H1 (cell line): ENCODE data around the gene L3MBTL4. TPM values are rescaled to one million over a fixed set of nuclear protein-coding genes. Genes with fewer than 3 reads are reported as not detected.

ENCODE experiments used
- CTCF ChIA-PET: fragments of 300-600 bp; sonication (Branson Sonifier 250); formaldehyde crosslinking; loops from one replicate; lab custom pipeline; 2021; ENCODE audit not compliant: partially characterized antibody; lab: Charles Lee
- POLR2A ChIA-PET: fragments of 300-600 bp; sonication (Branson Sonifier 250); formaldehyde crosslinking; loops from one replicate; lab custom pipeline; 2021; ENCODE audit warnings: inconsistent platforms; ENCODE audit not compliant: partially characterized antibody; lab: Charles Lee
- DNase-seq, 2 experiments: peaks; one replicate each; pipeline versions ENCODE4 v3.0.0 to v3.0.0-alpha.2; 2010 to 2022; ENCODE audit warnings: low spot score in 2 of 2, low read depth in 1 of 2, mixed read lengths in 1 of 2
- FAIRE-seq: peaks from 2 replicates; lab custom pipeline; 2011; peaks lifted over from hg19 to GRCh38; lab: Jason Lieb, UNC
- H2AFZ ChIP-seq: 2 replicates; pipeline ENCODE4 v1.8.1; 2012; ENCODE audit warnings: low read length, inconsistent platforms
- H2AK5ac ChIP-seq: 2 replicates; pipeline ENCODE4 v1.6.1; 2013; ENCODE audit warnings: low read depth, low read length
- H2BK120ac ChIP-seq: replicated peaks from 2 replicates; pipeline ENCODE3; 2013; ENCODE audit warnings: low read depth, low read length, inconsistent platforms
- H2BK12ac ChIP-seq: 2 replicates; pipeline ENCODE4 v1.6.1; 2013; ENCODE audit warnings: low read depth, low read length
- H2BK15ac ChIP-seq: 2 replicates; pipeline ENCODE4 v1.6.1; 2013; ENCODE audit warnings: low read length
- H2BK20ac ChIP-seq: 2 replicates; pipeline ENCODE4 v1.6.1; 2013; ENCODE audit warnings: low read length
- H2BK5ac ChIP-seq: 2 replicates; pipeline ENCODE4 v1.6.1; 2013; ENCODE audit warnings: low read depth, low read length
- H3K14ac ChIP-seq: 2 replicates; pipeline ENCODE4 v1.6.1; 2013; ENCODE audit warnings: inconsistent platforms; ENCODE audit not compliant: insufficient read length
- H3K18ac ChIP-seq: 2 replicates; pipeline ENCODE4 v1.6.1; 2013; ENCODE audit warnings: low read length; ENCODE audit errors: extremely low read depth
- H3K23ac ChIP-seq: 2 replicates; pipeline ENCODE4 v1.6.1; 2013; ENCODE audit warnings: inconsistent platforms; ENCODE audit not compliant: insufficient read length
- H3K23me2 ChIP-seq: 2 replicates; pipeline ENCODE4 v1.6.1; 2013; ENCODE audit warnings: low read depth, low read length
- H3K27ac ChIP-seq: 2 replicates; pipeline ENCODE4 v1.6.1; 2011; ENCODE audit warnings: low read depth, low read length, inconsistent platforms
- H3K27me3 ChIP-seq, 4 experiments: replicated peaks in 1 of 4; 1 replicate in 1 of 4; 2 replicates in 3 of 4; pipeline versions ENCODE4 v1.6.1 to v1.8.1; 2011 to 2013; ENCODE audit warnings: low read length in 3 of 4, mild to moderate bottlenecking in 3 of 4, inconsistent platforms in 2 of 4, mixed read lengths in 2 of 4, moderate library complexity in 1 of 4; ENCODE audit not compliant: control insufficient read depth in 3 of 4, insufficient read depth in 3 of 4; ENCODE audit errors: extremely low read depth in 1 of 4
- H3K36me3 ChIP-seq, 4 experiments: 2 replicates each; pipeline versions ENCODE4 v1.6.1 to v1.8.1; 2011 to 2013; ENCODE audit warnings: mild to moderate bottlenecking in 4 of 4, low read length in 3 of 4, moderate library complexity in 2 of 4, control low read depth in 1 of 4, inconsistent platforms in 1 of 4; ENCODE audit not compliant: insufficient read depth in 4 of 4, control insufficient read depth in 2 of 4
- H3K4ac ChIP-seq: replicated peaks from 2 replicates; pipeline ENCODE3; 2013; ENCODE audit warnings: low read length, low read depth, mixed read lengths, inconsistent platforms; ENCODE audit not compliant: insufficient read length
- H3K4me1 ChIP-seq, 4 experiments: replicated peaks in 1 of 4; 1 replicate in 1 of 4; 2 replicates in 3 of 4; pipeline versions ENCODE4 v1.6.1 to v1.8.1; 2011 to 2013; ENCODE audit warnings: low read length in 3 of 4, inconsistent platforms in 2 of 4, mixed read lengths in 1 of 4; ENCODE audit not compliant: insufficient read depth in 4 of 4, control insufficient read depth in 3 of 4
- H3K4me2 ChIP-seq, 2 experiments: 2 replicates each; pipeline versions ENCODE4 v1.6.1 to v1.8.1; 2011 to 2013; ENCODE audit warnings: low read depth in 2 of 2, low read length in 2 of 2, control low read depth in 1 of 2, inconsistent platforms in 1 of 2, mild to moderate bottlenecking in 1 of 2; ENCODE audit not compliant: insufficient read depth in 1 of 2
- H3K4me3 ChIP-seq, 4 experiments: fragments of 200-600, 300-600 bp in 1 of 4; sonication (generic), shearing (Covaris generic), sonication (Bioruptor Twin) in 1 of 4; 2 replicates each; pipeline versions ENCODE4 v1.5.1 to v1.8.1; 2011 to 2016; ENCODE audit warnings: low read length in 4 of 4, low read depth in 3 of 4, control low read depth in 2 of 4, inconsistent platforms in 2 of 4, mild to moderate bottlenecking in 2 of 4, mixed read lengths in 1 of 4, moderate library complexity in 1 of 4; ENCODE audit not compliant: insufficient read depth in 2 of 4; ENCODE audit errors: extremely low read depth in 1 of 4
- H3K56ac ChIP-seq: replicated peaks from 2 replicates; pipeline ENCODE3; 2013; ENCODE audit warnings: low read depth, mild to moderate bottlenecking, mixed read lengths, low read length, inconsistent platforms; ENCODE audit not compliant: insufficient read length
- H3K79me1 ChIP-seq: 2 replicates; pipeline ENCODE4 v1.6.1; 2013; ENCODE audit warnings: low read depth, low read length, control low read depth
- H3K79me2 ChIP-seq, 2 experiments: 2 replicates each; pipeline versions ENCODE4 v1.6.1 to v1.8.1; 2012 to 2013; ENCODE audit warnings: low read length in 2 of 2, mild to moderate bottlenecking in 2 of 2, inconsistent platforms in 1 of 2; ENCODE audit not compliant: insufficient read depth in 2 of 2, control insufficient read depth in 1 of 2
- H3K9ac ChIP-seq, 4 experiments: replicated peaks in 1 of 4; 1 replicate in 1 of 4; 2 replicates in 3 of 4; pipeline versions ENCODE4 v1.6.1 to v1.8.1; 2011 to 2013; ENCODE audit warnings: low read depth in 3 of 4, low read length in 3 of 4, control low read depth in 2 of 4, mild to moderate bottlenecking in 2 of 4, moderate library complexity in 2 of 4, inconsistent platforms in 1 of 4; ENCODE audit errors: extremely low read depth in 1 of 4
- H3K9me3 ChIP-seq, 2 experiments: 2 replicates each; pipeline versions ENCODE4 v1.6.1 to v1.8.1; 2012 to 2013; ENCODE audit warnings: mild to moderate bottlenecking in 2 of 2, moderate library complexity in 2 of 2, control low read depth in 1 of 2, inconsistent platforms in 1 of 2, low read depth in 1 of 2, low read length in 1 of 2, mixed read lengths in 1 of 2; ENCODE audit not compliant: insufficient read depth in 2 of 2
- H4K20me1 ChIP-seq, 2 experiments: replicated peaks in 1 of 2; 2 replicates each; pipeline versions ENCODE3 to v1.8.1; 2011 to 2013; ENCODE audit warnings: inconsistent platforms in 2 of 2, low read length in 2 of 2, mild to moderate bottlenecking in 1 of 2; ENCODE audit not compliant: insufficient read depth in 2 of 2, control insufficient read depth in 1 of 2
- H4K5ac ChIP-seq: 2 replicates; pipeline ENCODE4 v1.6.1; 2013; ENCODE audit warnings: low read length, low read depth, mixed read lengths, inconsistent platforms; ENCODE audit not compliant: insufficient read length
- H4K8ac ChIP-seq: 2 replicates; pipeline ENCODE4 v1.8.0; 2013; ENCODE audit warnings: mild to moderate bottlenecking, moderate library complexity, low read length, inconsistent platforms; ENCODE audit not compliant: insufficient read depth; ENCODE audit errors: extremely low read depth
- H4K91ac ChIP-seq: replicated peaks from 2 replicates; pipeline ENCODE3; 2013; ENCODE audit warnings: low read length, mixed read lengths, inconsistent platforms; ENCODE audit not compliant: insufficient read length
- ATF3 ChIP-seq: IDR thresholded peaks from 2 replicates; pipeline ENCODE4 v1.6.1; 2011; ENCODE audit warnings: low read depth, mild to moderate bottlenecking, low read length; ENCODE audit not compliant: insufficient read depth
- CTCF ChIP-seq, 3 experiments: IDR thresholded peaks; 1 replicate in 2 of 3; 2 replicates in 1 of 3; pipeline versions ENCODE4 v1.5.1 to v1.6.1; 2011; ENCODE audit warnings: low read length in 3 of 3, mild to moderate bottlenecking in 3 of 3, inconsistent platforms in 2 of 3, low read depth in 1 of 3, moderate library complexity in 1 of 3; ENCODE audit not compliant: insufficient read depth in 1 of 3; ENCODE audit errors: control extremely low read depth in 1 of 3
- FOSL1 ChIP-seq: IDR thresholded peaks from 2 replicates; pipeline ENCODE4 v1.6.1; 2011; ENCODE audit warnings: mild to moderate bottlenecking, low read depth, low read length, moderate library complexity; ENCODE audit not compliant: insufficient read depth
- GTF2F1 ChIP-seq: IDR thresholded peaks from 2 replicates; pipeline ENCODE4 v1.6.1; 2012; ENCODE audit warnings: low read depth, low read length, improper control_type of control experiment, borderline replicate concordance
- NANOG ChIP-seq: IDR thresholded peaks from 2 replicates; pipeline ENCODE4 v1.6.1; 2011; ENCODE audit warnings: low read length, low read depth, mild to moderate bottlenecking, inconsistent platforms; ENCODE audit not compliant: insufficient read depth, poor library complexity, severe bottlenecking
- POLR2A ChIP-seq, 2 experiments: IDR thresholded peaks; 1 replicate in 1 of 2; 2 replicates in 1 of 2; pipeline ENCODE4 v1.6.1; 2011; ENCODE audit warnings: low read depth in 2 of 2, low read length in 2 of 2, mild to moderate bottlenecking in 2 of 2; ENCODE audit errors: control extremely low read depth in 1 of 2
- RNF2 ChIP-seq: fragments of 200-900, 300-1000 bp; sonication (generic); IDR thresholded peaks from 2 replicates; pipeline ENCODE4 v1.7.1; 2016; ENCODE audit warnings: borderline replicate concordance, low read depth, mild to moderate bottlenecking, antibody characterized with exemption, low read length; ENCODE audit not compliant: poor library complexity, severe bottlenecking; ENCODE audit errors: missing control alignments
- SP1 ChIP-seq: IDR thresholded peaks from 2 replicates; pipeline ENCODE4 v1.6.1; 2011; ENCODE audit warnings: low read depth, low read length
- WGBS, 2 experiments: shearing (Covaris generic) in 1 of 2; methylation state at CpG; one replicate each; pipeline versions ENCODE4 v1.1.6 to v1.1.7; 2013 to 2015; ENCODE audit warnings: low lambda C conversion rate in 2 of 2, mixed read lengths in 2 of 2, inconsistent platforms in 1 of 2, low coverage in 1 of 2, missing lambda C conversion rate in 1 of 2; ENCODE audit not compliant: insufficient replicate concordance in 2 of 2, insufficient coverage in 1 of 2, insufficient read length in 1 of 2; ENCODE audit errors: extremely low coverage in 1 of 2, missing lambda C conversion rate in 1 of 2; 5-methylcytosine and 5-hydroxymethylcytosine counted together
- polyA plus RNA-seq, 7 experiments: library from polyadenylated mRNA; depleted of rRNA in 3 of 7; stranded (reverse) in 5 of 7; unstranded in 2 of 7; fragments of >200 nt in 5 of 7; fragments of 200-250 nt in 2 of 7; gene quantifications; 1 replicate in 5 of 7; 2 replicates in 1 of 7; 4 replicates in 1 of 7; pipeline versions ENCODE4 v1.2.1 to v1.2.3, GENCODE V29; 2011 to 2013; ENCODE audit warnings: missing spikeins in 2 of 7, mixed read lengths in 2 of 7
- total RNA-seq: library from RNA; stranded (reverse); fragmentation: NEBNext Ultra II Directional; extraction: Animal tissue kit (Norgen Biotek cat#: 25700); gene quantifications from 2 replicates; pipeline ENCODE4 v1.2.1, GENCODE V29; 2021

The L3MBTL4 gene
- total and polyA plus RNA-seq, 2 of the 8 experiments (the other 6 are each of a cell fraction or from before 2014, with no cell fraction given), result 1.0 to 2.1 TPM

DNA sequence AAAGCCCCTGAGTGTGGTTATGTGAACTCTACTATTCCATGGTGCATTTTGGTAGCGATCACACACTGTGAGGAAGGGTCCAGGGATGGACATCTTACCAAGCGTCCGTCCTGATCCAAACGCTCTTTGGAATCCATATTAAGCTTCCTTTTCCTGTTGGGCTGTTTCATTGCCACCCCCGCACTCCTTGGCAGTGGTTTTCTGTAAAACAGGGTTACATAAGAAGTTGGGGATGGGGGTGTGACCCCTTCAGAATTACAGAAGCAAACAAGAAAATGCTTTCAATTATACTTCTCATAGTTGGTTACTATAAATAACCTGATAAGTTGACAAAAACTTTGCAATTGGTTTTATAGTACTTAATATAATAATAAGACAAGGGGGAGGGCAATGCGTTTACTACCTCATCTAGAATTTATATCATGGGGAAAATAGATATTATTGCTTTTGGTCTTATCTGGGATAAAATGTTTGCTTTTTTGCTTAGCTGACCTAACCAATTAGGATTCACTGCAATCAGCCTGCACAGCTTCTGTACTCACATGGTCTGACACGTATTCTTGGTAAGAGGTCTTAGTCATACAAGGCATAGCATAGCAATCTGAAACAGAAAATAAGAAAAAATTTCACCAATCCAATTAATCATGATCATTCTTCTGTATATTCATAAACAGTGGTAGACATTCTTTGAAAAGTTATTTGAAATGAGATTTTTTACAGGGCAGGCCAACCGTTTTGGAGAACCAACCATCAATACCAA, 103.1 kb downstream of the L3MBTL4 start:
- no peak overlapping the region for H2AK5ac ChIP-seq
- CTCF ChIA-PET, result interaction anchor here (0.9 to 1.3 kb wide), 2 partner anchors 25 to 56 kb away, joined by 3 read pairs; no protein-coding TSS in a partner anchor
- H4K8ac ChIP-seq, result no peak overlapping the region
- TF ChIP-seq CTCF (IDR thresholded peaks at IDR 0.05; ENCODE audit: control extremely low read depth in 1 of 3, insufficient read depth in 1 of 3, low read depth in 1 of 3, low read length in 3 of 3) (no peak), ATF3 (no peak), POLR2A (IDR thresholded peaks at IDR 0.05; ENCODE audit: control extremely low read depth in 1 of 2, low read depth in 2 of 2, low read length in 2 of 2) (no peak), GTF2F1 (no peak), NANOG (no peak), RNF2 (no peak), FOSL1 (no peak), SP1 (no peak)
- no peak overlapping the region for H2BK20ac ChIP-seq
- H4K20me1 ChIP-seq, result peaks cover 0 to 3% of the 10 kb centered on the region in 2 experiments
- H2BK120ac ChIP-seq, result no peak overlapping the region
- 0 out of 2 replicates have a peak, but pooled peaks cover 4% of the 10 kb centered on the region for H3K79me1 ChIP-seq
- no peak overlapping the region for H3K4me3 ChIP-seq
- no peak overlapping the region for H3K14ac ChIP-seq
- H3K9ac ChIP-seq, result no peak overlapping the region
- H3K4me1 ChIP-seq, result no peaks in the 10 kb centered on the region
- H2BK5ac ChIP-seq, result no peak overlapping the region
- H3K56ac ChIP-seq, result no peak overlapping the region
- H3K18ac ChIP-seq, result no peak overlapping the region
- H3K9me3 ChIP-seq, result no peaks in the 10 kb centered on the region
- no peak overlapping the region for H2BK15ac ChIP-seq
- H3K79me2 ChIP-seq, result no peaks in the 10 kb centered on the region
- no peak for FAIRE-seq
- H3K23ac ChIP-seq, result no peak overlapping the region
- H3K27me3 ChIP-seq, result no peaks in the 10 kb centered on the region
- no peak overlapping the region for H4K5ac ChIP-seq
- H3K4ac ChIP-seq, result no peak overlapping the region
- H2BK12ac ChIP-seq, result no peak overlapping the region
- 94% methylated on average over 8 of the region's 8 CpGs; no CpG with 5 or more reads in 1 of the 2 experiments for WGBS, 2 experiments
- no peaks in the 10 kb centered on the region for H3K36me3 ChIP-seq
- no peak overlapping the region for H3K4me2 ChIP-seq
- DNase-seq, result no peak
- H3K27ac ChIP-seq, result no peak overlapping the region
- no peak overlapping the region for H4K91ac ChIP-seq
- no peaks in the 10 kb centered on the region for H3K23me2 ChIP-seq
- no peak overlapping the region for H2AFZ ChIP-seq
- POLR2A ChIA-PET, result no interaction called here
